ENCODE measurements around the gene CXCL14. TPM values are rescaled to one million over a fixed set of nuclear protein-coding genes. Genes with fewer than 3 reads are reported as not detected.

Gene CXCL14
- total and polyA plus RNA-seq, 2 donors (not counting 1 experiment from before 2014, with no cell fraction given): not detected

- H3K27me3 ChIP-seq (replicated peaks in 1 of 4; ENCODE audit: control extremely low read depth in 1 of 4, control insufficient read depth in 3 of 4, insufficient read depth in 4 of 4, low read length in 3 of 4): peaks cover 0 to 76% (median 33%) of the 10 kb centered on the region in 4 experiments
- peaks cover 0 to 14% (median 0%) of the 10 kb centered on the region in 3 donors for H3K9me3 ChIP-seq (ENCODE audit: control extremely low read depth in 1 of 3, control insufficient read depth in 2 of 3, insufficient read depth in 1 of 3, low read length in 2 of 3)
- no peak overlapping the region for H3K4me3 ChIP-seq (ENCODE audit: control extremely low read depth in 1 of 5, extremely low read depth in 1 of 5, insufficient read depth in 1 of 5, low read depth in 2 of 5, low read length in 4 of 5)
- H3K9me3 Mint-ChIP-seq (ENCODE audit: insufficient read depth): no peaks in the 10 kb centered on the region
- H2AFZ ChIP-seq (ENCODE audit: insufficient read depth, low read depth, low read length, poor library complexity, severe bottlenecking): no peak overlapping the region
- intact Hi-C loops (cut with micrococcal nuclease): no loop called here
- DNase-seq: no peak
- peaks cover 11% of the 10 kb centered on the region for H3K4me1 Mint-ChIP-seq
- no peaks in the 10 kb centered on the region for H3K36me3 ChIP-seq (replicated peaks in 1 of 2; ENCODE audit: control extremely low read depth in 1 of 2, control insufficient read depth in 1 of 2, extremely low read depth in 1 of 2, insufficient read depth in 2 of 2, low read length in 1 of 2)
- H3K27ac Mint-ChIP-seq: no peak overlapping the region
- no peaks in the 10 kb centered on the region for H3K79me2 ChIP-seq (ENCODE audit: control insufficient read depth, insufficient read depth, low read length)
- POLR2A ChIA-PET: no interaction called here
- CTCF ChIA-PET: no interaction called here
- no peak overlapping the region for H3K9ac ChIP-seq (ENCODE audit: low read length)
- H3K4me2 ChIP-seq (replicated peaks; ENCODE audit: low read depth, low read length, poor library complexity, severe bottlenecking): no peak overlapping the region
- no peak for ATAC-seq (ENCODE audit: low read depth)
- H3K4me3 Mint-ChIP-seq: no peak overlapping the region
- H4K20me1 ChIP-seq (ENCODE audit: control insufficient read depth, insufficient read depth, low read length, poor library complexity, severe bottlenecking): no peaks in the 10 kb centered on the region
- 85% methylated on average over 3 of the region's 5 CpGs for WGBS (ENCODE audit: insufficient coverage)
- no peak overlapping the region for H3K27ac ChIP-seq (ENCODE audit: low read length in 2 of 2)
- H3K27me3 Mint-ChIP-seq: peaks cover 76% of the 10 kb centered on the region
- TF ChIP-seq CTCF (IDR thresholded peaks at IDR 0.05) (no peak), EZH2 (IDR thresholded peaks at IDR 0.05; ENCODE audit: borderline replicate concordance, insufficient read depth, low read depth, low read length, poor library complexity, severe bottlenecking) (no peak)
- H3K4me1 ChIP-seq (ENCODE audit: control insufficient read depth in 2 of 2, insufficient read depth in 2 of 2, low read length in 2 of 2): peaks cover 5 to 10% of the 10 kb centered on the region in 2 donors
These were observed 40.5 kb downstream of the CXCL14 start for GRCh38 chr5:135538261-135538660.

- H3K9me3 Mint-ChIP-seq (ENCODE audit: insufficient read depth): no peaks in the 10 kb centered on the region
- peaks cover 0 to 7% of the 10 kb centered on the region in 2 donors for H3K4me1 ChIP-seq (ENCODE audit: control insufficient read depth in 2 of 2, insufficient read depth in 2 of 2, low read length in 2 of 2)
- no peak overlapping the region for H3K4me3 Mint-ChIP-seq
- H2AFZ ChIP-seq (ENCODE audit: insufficient read depth, low read depth, low read length, poor library complexity, severe bottlenecking): no peak overlapping the region
- no peaks in the 10 kb centered on the region for H3K79me2 ChIP-seq (ENCODE audit: control insufficient read depth, insufficient read depth, low read length)
- H3K27me3 Mint-ChIP-seq: peaks cover 76% of the 10 kb centered on the region
- no peaks in the 10 kb centered on the region for H4K20me1 ChIP-seq (ENCODE audit: control insufficient read depth, insufficient read depth, low read length, poor library complexity, severe bottlenecking)
- no peak overlapping the region for H3K27ac ChIP-seq (ENCODE audit: low read length in 2 of 2)
- peaks cover 7% of the 10 kb centered on the region for H3K4me1 Mint-ChIP-seq
- intact Hi-C loops (cut with micrococcal nuclease): no loop called here
- ATAC-seq (ENCODE audit: low read depth): no peak
- H3K36me3 ChIP-seq (replicated peaks in 1 of 2; ENCODE audit: control extremely low read depth in 1 of 2, control insufficient read depth in 1 of 2, extremely low read depth in 1 of 2, insufficient read depth in 2 of 2, low read length in 1 of 2): no peaks in the 10 kb centered on the region
- no peak overlapping the region for H3K4me2 ChIP-seq (replicated peaks; ENCODE audit: low read depth, low read length, poor library complexity, severe bottlenecking)
- CTCF ChIA-PET: no interaction called here
- H3K9me3 ChIP-seq (ENCODE audit: control extremely low read depth in 1 of 3, control insufficient read depth in 2 of 3, insufficient read depth in 1 of 3, low read length in 2 of 3): peaks cover 0 to 14% (median 0%) of the 10 kb centered on the region in 3 donors
- H3K27ac Mint-ChIP-seq: no peak overlapping the region
- no peak for DNase-seq
- 100% methylated on average over 2 of the region's 2 CpGs for WGBS (ENCODE audit: insufficient coverage)
- H3K4me3 ChIP-seq (ENCODE audit: control extremely low read depth in 1 of 5, extremely low read depth in 1 of 5, insufficient read depth in 1 of 5, low read depth in 2 of 5, low read length in 4 of 5): no peak overlapping the region
- no peak overlapping the region for H3K9ac ChIP-seq (ENCODE audit: low read length)
- TF ChIP-seq EZH2 (IDR thresholded peaks at IDR 0.05; ENCODE audit: borderline replicate concordance, insufficient read depth, low read depth, low read length, poor library complexity, severe bottlenecking): no peak
- TF ChIP-seq CTCF (IDR thresholded peaks at IDR 0.05): no peak
- POLR2A ChIA-PET: no interaction called here
- peaks cover 0 to 79% (median 31%) of the 10 kb centered on the region in 4 experiments for H3K27me3 ChIP-seq (replicated peaks in 1 of 4; ENCODE audit: control extremely low read depth in 1 of 4, control insufficient read depth in 3 of 4, insufficient read depth in 4 of 4, low read length in 3 of 4)
These were observed 41.0 kb downstream of the CXCL14 start for GRCh38 chr5:135537745-135538144.

Data from B cell (primary cell).